Measurements from ENCODE around the gene CAMKMT.

DNA sequence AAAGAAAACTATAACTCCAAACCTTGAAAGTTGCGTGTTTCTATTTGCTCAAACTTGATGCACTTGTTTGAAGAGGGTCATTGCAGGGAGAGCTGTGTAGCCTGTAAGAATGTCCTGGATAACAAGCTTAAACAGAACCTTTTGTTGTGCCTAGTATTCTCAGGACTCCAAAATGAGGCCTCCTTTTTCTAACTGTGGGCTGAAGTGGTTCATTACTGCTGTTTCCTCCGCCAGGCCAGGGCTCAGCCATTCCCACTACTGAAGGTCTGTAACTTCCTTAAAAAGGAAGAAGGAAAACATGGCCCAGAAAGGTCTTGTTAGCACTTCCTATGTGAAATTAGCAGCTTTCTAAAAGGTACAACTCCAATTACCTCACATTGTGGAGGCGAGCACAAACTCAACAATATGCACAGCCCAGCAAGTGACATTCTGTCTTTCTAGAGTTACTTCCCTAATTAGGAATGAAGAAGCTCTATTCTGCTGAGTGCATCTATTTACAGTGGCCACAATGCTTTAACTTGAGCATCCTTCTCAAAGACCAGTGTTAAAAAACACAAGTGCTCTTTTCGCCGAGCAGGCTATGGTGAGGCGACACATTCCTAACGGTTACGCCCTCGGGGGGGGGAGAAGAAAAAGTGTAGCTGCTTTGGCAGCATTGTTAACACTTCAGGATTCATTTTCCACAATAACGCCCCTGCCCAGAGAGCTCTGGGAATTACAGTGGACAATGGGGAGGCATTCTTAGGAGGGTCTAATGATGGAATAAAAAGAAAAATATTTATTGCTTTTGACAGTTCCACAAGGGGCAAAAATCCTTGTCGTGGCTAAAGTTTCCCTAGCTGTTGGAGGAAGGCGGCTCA lies 442.9 kb downstream of the CAMKMT start:
- TF ChIP-seq CTCF (IDR thresholded peaks at IDR 0.05) (no peak), POLR2A (IDR thresholded peaks at IDR 0.05) (no peak), EP300 (IDR thresholded peaks at IDR 0.05) (no peak), POLR2AphosphoS5 (IDR thresholded peaks at IDR 0.05) (no peak)
